Naive thymus-derived CD4-positive, alpha-beta T cell (primary cell): Measurements from ENCODE around the gene GPRASP1. TPM values are rescaled to one million over a fixed set of nuclear protein-coding genes. Genes with fewer than 3 reads are reported as not detected.

Experiments
- ATAC-seq: fragments of 150-1000 bp; cut with Tn5 transposase; 2 replicates; pipeline ENCODE4 v1.10.0; 2021; ENCODE audit warnings: mild to moderate bottlenecking, moderate library complexity
- CTCF ChIA-PET: fragments of 350-600 bp; sonication (Branson Sonifier 250); formaldehyde crosslinking; loops from one replicate; lab custom pipeline; 2021; ENCODE audit warnings: antibody characterized with exemption; lab: Charles Lee
- POLR2A ChIA-PET: fragments of 350-600 bp; sonication (Branson Sonifier 250); formaldehyde crosslinking; loops from one replicate; lab custom pipeline; 2021; ENCODE audit warnings: antibody characterized with exemption, inconsistent platforms; lab: Charles Lee
- DNase-seq, 9 donors: peaks; one replicate each; pipeline versions ENCODE4 v3.0.0 to v3.0.0-alpha.2; 2020 to 2022; ENCODE audit warnings: mixed read lengths in 1 of 9
- H3K27ac ChIP-seq: one replicate; pipeline ENCODE4 v1.7.0; 2013; ENCODE audit warnings: mild to moderate bottlenecking, low read depth, low read length, moderate library complexity
- H3K27me3 ChIP-seq, 2 donors: one replicate each; pipeline ENCODE4 v1.7.0; 2013; ENCODE audit warnings: low read length in 2 of 2, mild to moderate bottlenecking in 2 of 2, moderate library complexity in 2 of 2; ENCODE audit not compliant: control insufficient read depth in 2 of 2, insufficient read depth in 2 of 2
- H3K36me3 ChIP-seq, 3 experiments: 1 replicate in 2 of 3; 2 replicates in 1 of 3; pipeline ENCODE4 v1.7.0; 2013; ENCODE audit warnings: low read length in 3 of 3, mild to moderate bottlenecking in 3 of 3, moderate library complexity in 1 of 3; ENCODE audit not compliant: insufficient read depth in 3 of 3, control insufficient read depth in 2 of 3
- H3K4me1 ChIP-seq, 2 donors: one replicate each; pipeline ENCODE4 v1.7.0; 2013; ENCODE audit warnings: low read length in 2 of 2, mild to moderate bottlenecking in 2 of 2, moderate library complexity in 1 of 2; ENCODE audit not compliant: control insufficient read depth in 2 of 2, insufficient read depth in 2 of 2
- H3K4me3 ChIP-seq: 2 replicates; pipeline ENCODE4 v1.7.0; 2013; ENCODE audit warnings: mild to moderate bottlenecking, low read length
- H3K9me3 ChIP-seq, 3 experiments: 1 replicate in 2 of 3; 2 replicates in 1 of 3; pipeline ENCODE4 v1.7.0; 2013; ENCODE audit warnings: low read length in 3 of 3; ENCODE audit not compliant: control insufficient read depth in 2 of 3
- H3K27ac Mint-ChIP-seq, 9 donors: one replicate each; pipeline ENCODE4 v1.8.0; 2020 to 2022; ENCODE audit warnings: mixed read lengths in 9 of 9, mild to moderate bottlenecking in 8 of 9, moderate library complexity in 5 of 9, inconsistent platforms in 2 of 9
- H3K27me3 Mint-ChIP-seq, 5 donors: one replicate each; pipeline ENCODE4 v1.8.0; 2021 to 2022; ENCODE audit warnings: mixed read lengths in 5 of 5, mild to moderate bottlenecking in 1 of 5
- H3K36me3 Mint-ChIP-seq, 5 donors: one replicate each; pipeline ENCODE4 v1.8.0; 2020 to 2022; ENCODE audit warnings: mixed read lengths in 5 of 5, mild to moderate bottlenecking in 3 of 5, inconsistent platforms in 1 of 5
- H3K4me1 Mint-ChIP-seq, 7 donors: one replicate each; pipeline ENCODE4 v1.8.0; 2020 to 2022; ENCODE audit warnings: mixed read lengths in 7 of 7, mild to moderate bottlenecking in 3 of 7, inconsistent platforms in 1 of 7
- H3K4me3 Mint-ChIP-seq, 10 donors: one replicate each; pipeline ENCODE4 v1.8.0; 2020 to 2022; ENCODE audit warnings: mild to moderate bottlenecking in 10 of 10, mixed read lengths in 10 of 10, moderate library complexity in 6 of 10, inconsistent platforms in 2 of 10
- H3K9me3 Mint-ChIP-seq, 11 donors: one replicate each; pipeline ENCODE4 v1.8.0; 2020 to 2022; ENCODE audit warnings: mixed read lengths in 11 of 11, mild to moderate bottlenecking in 4 of 11, inconsistent platforms in 1 of 11, moderate library complexity in 1 of 11
- intact Hi-C, 2 donors: fragments of 100-400 bp; cut with micrococcal nuclease; formaldehyde crosslinking; loops; one replicate each; pipeline ENCODE4 v1.15.1; 2023
- polyA plus RNA-seq, 2 donors: library from polyadenylated mRNA; unstranded; fragments of 300-500 nt; fragmentation: Illumina TruSeq; gene quantifications; one replicate each; pipeline ENCODE4 v1.2.3, GENCODE V29; 2021
- total RNA-seq, 6 experiments: library from RNA in 5 of 6; stranded (reverse) in 5 of 6; gene quantifications; 1 replicate in 5 of 6; 2 replicates in 1 of 6; pipeline ENCODE4 v1.2.3 and lab custom pipeline; 2021 to 2026

The GPRASP1 gene
- total RNA-seq (10 to 100 TPM in 4 of 5 experiments, under 1 TPM in 1; 0.77 to 76.7 (median 70.4) TPM), polyA plus RNA-seq (10 to 100 TPM in 1 of 2 donors, 1 to 10 TPM in 1; 9.6 to 22.4 TPM), total RNA-seq (lab: John Stamatoyannopoulos, UW) (265 reads per million, percentile 95 among the genes with 10 or more reads in this experiment)

DNA sequence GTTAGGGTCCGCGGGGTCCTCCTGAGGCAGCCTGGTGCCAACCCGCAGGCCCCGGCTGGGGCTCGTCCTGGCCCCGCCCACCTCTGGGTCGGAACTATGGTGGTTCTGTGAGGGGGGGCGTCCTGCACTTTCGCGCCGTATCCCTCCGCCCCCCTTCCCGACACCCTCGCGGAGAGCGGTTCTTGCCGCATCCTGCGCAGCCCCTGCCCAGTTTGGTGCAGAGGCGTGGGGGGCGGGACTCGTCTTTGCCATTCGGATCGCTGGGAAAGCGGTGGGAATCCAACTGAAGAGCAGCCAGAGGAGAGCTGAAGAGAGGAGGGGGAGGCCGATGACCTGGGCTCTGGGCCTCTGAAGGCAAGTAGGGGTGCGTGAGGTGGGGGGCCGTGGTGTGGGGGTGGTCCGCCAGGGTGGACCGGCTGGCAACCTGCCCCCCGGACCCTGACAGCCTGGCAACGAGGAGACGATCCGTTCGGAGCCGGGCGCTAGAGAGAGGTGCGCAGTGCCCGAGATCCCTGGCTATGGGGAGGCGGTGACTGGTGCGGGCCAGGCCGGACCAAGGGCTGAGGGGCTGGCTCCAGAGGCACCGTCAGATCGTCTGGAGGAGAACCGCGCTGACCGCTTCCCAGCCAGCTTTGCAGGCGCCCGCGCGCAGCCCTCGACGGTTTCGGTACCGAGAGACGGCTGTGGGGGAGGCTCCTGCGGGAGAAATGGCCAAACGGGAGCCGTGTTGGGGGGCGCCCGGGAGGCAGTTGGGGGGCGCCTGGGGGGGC is at the start of gene GPRASP1:
Gene GPRASP1, plus strand, starts transcription at position 242 of the 770 bp plus-strand sequence. CDS start 2,431 bp downstream, outside the sequence.
- Histone ChIP-seq H3K4me3 (peak within 1 kb of the TSS; percentile 83), H3K27me3 (no peaks in the 10 kb centered on the region), H3K36me3 (peaks cover 0 to 18% (median 0%) of the 10 kb centered on the region in 3 experiments), H3K9me3 (no peaks in the 10 kb centered on the region), H3K27ac (peak within 1 kb of the TSS; percentile 88), H3K4me1 (peaks cover 4 to 5% of the 10 kb centered on the region in 2 donors)
- peaks cover 0 to 5% (median 0%) of the 10 kb centered on the region in 11 donors for H3K9me3 Mint-ChIP-seq
- H3K27ac Mint-ChIP-seq = peak within 1 kb of the TSS; percentile 71 to 99 (median 98)
- H3K27me3 Mint-ChIP-seq = peaks cover 0 to 9% (median 0%) of the 10 kb centered on the region in 5 donors
- H3K36me3 Mint-ChIP-seq = peaks cover 1 to 24% (median 17%) of the 10 kb centered on the region in 5 donors
- peaks cover 13 to 44% (median 32%) of the 10 kb centered on the region in 7 donors for H3K4me1 Mint-ChIP-seq
- peak; percentile 81 for ATAC-seq
- DNase-seq = peak; percentile 22 to 82 (median 72)
- H3K4me3 Mint-ChIP-seq = peak within 1 kb of the TSS; percentile 87 to 100 (median 96)
- intact Hi-C loops = loop anchor here (1.0 to 10.0 kb wide), 9 partner anchors 8 to 1727 kb away; partner anchors contain the start of genes ARMCX5 (in 2 of the 2), BEX5 (in 1 of the 2), GLA (in 1 of the 2) and GPRASP2 (in 1 of the 2)
- ChIA-PET CTCF (interaction anchor here (0.6 kb wide), 1 partner anchor 46 kb away, joined by 4 read pairs; no protein-coding TSS in a partner anchor), POLR2A (interaction anchor here (0.7 to 2.6 kb wide), 3 partner anchors 8 to 720 kb away, joined by 3 to 22 read pairs (median 3); partner anchors contain the start of genes ARMCX5 and ZMAT1)

DNA sequence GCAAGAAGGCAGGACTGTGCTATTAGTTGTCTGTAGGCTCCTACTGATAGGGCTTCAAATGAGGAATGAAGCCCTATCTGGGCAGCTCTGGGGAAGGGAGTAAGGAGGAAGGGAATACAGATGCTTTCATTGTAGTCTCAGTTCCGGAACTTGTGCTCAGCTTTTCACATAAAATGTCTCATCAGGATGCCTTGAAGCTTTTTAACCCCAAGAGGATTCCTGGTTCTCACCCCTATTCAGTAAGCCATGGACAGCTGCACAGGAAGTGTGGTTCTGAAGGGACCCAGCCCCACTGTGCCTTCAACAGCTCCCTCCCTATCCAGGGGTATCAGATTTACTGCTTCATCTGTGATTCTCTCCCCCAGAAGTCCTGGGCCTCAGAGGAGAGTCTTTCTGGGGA is 47.0 kb upstream of the GPRASP1 start:
- H3K9me3 ChIP-seq = no peaks in the 10 kb centered on the region
- ChIA-PET POLR2A (no interaction called here), CTCF (no interaction called here)
- peaks cover 0 to 3% of the 10 kb centered on the region in 2 donors for H3K4me1 ChIP-seq
- no peaks in the 10 kb centered on the region for H3K27me3 ChIP-seq
- Mint-ChIP-seq H3K27ac (peak overlapping the region in 3 of 9 donors; percentile 5 to 59 (median 56)), H3K9me3 (peaks cover 0 to 5% (median 0%) of the 10 kb centered on the region in 11 donors), H3K4me3 (no peak overlapping the region), H3K27me3 (no peaks in the 10 kb centered on the region), H3K4me1 (peaks cover 15 to 82% (median 49%) of the 10 kb centered on the region in 7 donors), H3K36me3 (peaks cover 0 to 37% (median 15%) of the 10 kb centered on the region in 5 donors)
- no peak for ATAC-seq
- no peak overlapping the region for H3K4me3 ChIP-seq
- no peak overlapping the region for H3K27ac ChIP-seq
- H3K36me3 ChIP-seq = peaks cover 0 to 5% (median 0%) of the 10 kb centered on the region in 3 experiments
- intact Hi-C loops = loop anchor here in 1 of 2 donors (5.0 kb wide), 1 partner anchor 447 kb away; the partner anchor contains the start of gene BEX5
- DNase-seq = no peak

DNA sequence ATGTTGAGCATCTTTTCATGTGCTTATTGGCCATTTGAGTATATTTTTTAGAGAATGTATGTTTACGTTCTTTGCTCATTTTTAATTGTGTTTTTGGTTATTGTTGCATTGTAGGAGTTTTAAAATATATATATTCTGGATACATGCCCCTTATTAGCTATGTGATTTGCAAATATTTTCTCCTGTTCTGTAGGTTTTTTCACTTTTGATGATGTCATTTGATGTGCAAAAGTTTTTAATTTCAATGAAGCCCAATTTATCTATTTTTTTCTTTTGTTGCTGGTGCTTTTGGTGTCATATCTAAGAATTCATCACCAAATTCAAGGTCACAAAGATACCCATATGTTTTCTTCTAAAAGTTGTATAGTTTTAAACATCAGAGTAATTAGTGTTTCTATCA is 45.2 kb upstream of the GPRASP1 start:
- no peaks in the 10 kb centered on the region for H3K27me3 ChIP-seq
- no peak overlapping the region for H3K4me3 ChIP-seq
- Mint-ChIP-seq H3K27me3 (no peaks in the 10 kb centered on the region), H3K27ac (no peak overlapping the region), H3K9me3 (peaks cover 0 to 5% (median 0%) of the 10 kb centered on the region in 11 donors), H3K36me3 (peaks cover 4 to 45% (median 25%) of the 10 kb centered on the region in 5 donors), H3K4me3 (no peak overlapping the region), H3K4me1 (peaks cover under 1 to 79% (median 38%) of the 10 kb centered on the region in 7 donors)
- peaks cover 0 to 5% (median 0%) of the 10 kb centered on the region in 3 experiments for H3K36me3 ChIP-seq
- ChIA-PET CTCF (no interaction called here), POLR2A (no interaction called here)
- ATAC-seq (no peak), DNase-seq (no peak)
- peaks cover 0 to 3% of the 10 kb centered on the region in 2 donors for H3K4me1 ChIP-seq
- H3K9me3 ChIP-seq = no peaks in the 10 kb centered on the region
- intact Hi-C loops = no loop called here
- H3K27ac ChIP-seq = no peak overlapping the region

DNA sequence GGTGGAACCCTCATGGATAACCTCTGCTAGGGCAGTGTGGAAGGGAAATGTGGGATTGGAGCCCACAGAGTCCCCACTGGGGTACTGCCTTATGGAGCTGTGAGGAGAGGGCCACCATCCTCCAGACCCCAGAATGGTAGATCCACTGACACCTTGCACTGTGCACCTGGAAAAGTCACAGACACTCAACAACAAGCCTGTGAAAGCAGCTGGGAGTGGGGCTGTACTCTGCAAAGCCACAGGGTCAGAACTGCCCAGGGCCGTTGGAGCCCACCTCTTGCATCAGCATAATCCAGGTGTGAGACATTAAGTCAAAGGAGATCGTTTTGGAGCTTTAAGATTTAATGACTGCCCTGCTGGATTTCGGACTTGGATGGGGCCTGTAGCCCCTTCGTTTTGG is 40.4 kb upstream of the GPRASP1 start:
- ATAC-seq = no peak

DNA sequence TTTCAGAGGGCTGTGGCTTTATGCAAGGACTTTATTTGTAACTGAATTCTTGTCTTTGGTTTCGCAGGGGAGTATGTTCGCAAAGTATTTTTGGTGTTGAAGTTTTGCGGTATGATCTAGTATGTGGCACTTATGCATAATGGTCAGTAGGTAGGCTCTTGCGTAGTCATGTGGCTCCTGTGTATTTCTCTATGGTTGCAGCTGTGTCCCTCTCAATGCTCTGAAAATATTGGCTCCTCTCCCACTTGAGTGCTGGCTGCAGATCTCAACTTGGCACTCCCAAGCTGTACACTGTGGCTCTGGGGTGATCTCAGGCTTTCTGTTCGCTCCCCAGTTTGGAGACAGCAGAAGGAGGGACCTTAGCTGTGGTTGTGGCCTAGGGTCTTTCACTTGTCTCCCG is 27.2 kb upstream of the GPRASP1 start:
- Mint-ChIP-seq H3K4me1 (peaks cover 8 to 28% (median 14%) of the 10 kb centered on the region in 7 donors), H3K4me3 (peak overlapping the region in 2 of 10 donors; percentile 8 to 15), H3K27me3 (no peaks in the 10 kb centered on the region), H3K9me3 (peaks cover 0 to 34% (median 11%) of the 10 kb centered on the region in 11 donors), H3K27ac (peak overlapping the region in 1 of 9 donors; percentile 49), H3K36me3 (peaks cover 8 to 53% (median 37%) of the 10 kb centered on the region in 5 donors)
- Histone ChIP-seq H3K36me3 (no peaks in the 10 kb centered on the region), H3K4me3 (no peak overlapping the region), H3K27me3 (no peaks in the 10 kb centered on the region), H3K9me3 (peaks cover 0 to 5% (median 0%) of the 10 kb centered on the region in 3 experiments), H3K27ac (no peak overlapping the region), H3K4me1 (no peaks in the 10 kb centered on the region)
- ChIA-PET POLR2A (interaction anchor here (0.6 to 0.8 kb wide), 2 partner anchors 20 to 55 kb away, joined by 3 read pairs; no protein-coding TSS in a partner anchor), CTCF (no interaction called here)
- intact Hi-C loops = no loop called here
- DNase-seq = no peak
- no peak for ATAC-seq

More for the DNA sequence above, 40.4 kb upstream of the GPRASP1 start:
- no peak overlapping the region for H3K4me3 Mint-ChIP-seq
- Histone ChIP-seq H3K36me3 (no peaks in the 10 kb centered on the region), H3K4me3 (no peak overlapping the region), H3K9me3 (no peaks in the 10 kb centered on the region), H3K27ac (no peak overlapping the region), H3K4me1 (no peaks in the 10 kb centered on the region), H3K27me3 (no peaks in the 10 kb centered on the region)
- H3K27ac Mint-ChIP-seq = no peak overlapping the region
- no peaks in the 10 kb centered on the region for H3K27me3 Mint-ChIP-seq
- ChIA-PET POLR2A (no interaction called here), CTCF (no interaction called here)
- H3K9me3 Mint-ChIP-seq = peaks cover 0 to 9% (median 0%) of the 10 kb centered on the region in 11 donors
- peaks cover 0 to 62% (median 33%) of the 10 kb centered on the region in 7 donors for H3K4me1 Mint-ChIP-seq
- intact Hi-C loops = no loop called here
- peaks cover 14 to 66% (median 47%) of the 10 kb centered on the region in 5 donors for H3K36me3 Mint-ChIP-seq
- no peak for DNase-seq

- Histone ChIP-seq H3K27ac (no peak overlapping the region), H3K36me3 (no peaks in the 10 kb centered on the region), H3K4me3 (no peak overlapping the region), H3K4me1 (no peaks in the 10 kb centered on the region), H3K27me3 (no peaks in the 10 kb centered on the region), H3K9me3 (no peaks in the 10 kb centered on the region)
- DNase-seq (no peak), ATAC-seq (no peak)
- no peaks in the 10 kb centered on the region for H3K27me3 Mint-ChIP-seq
- peaks cover 0 to 8% (median 0%) of the 10 kb centered on the region in 11 donors for H3K9me3 Mint-ChIP-seq
- ChIA-PET CTCF (no interaction called here), POLR2A (no interaction called here)
- intact Hi-C loops = no loop called here
- H3K27ac Mint-ChIP-seq = no peak overlapping the region
- H3K4me3 Mint-ChIP-seq = no peak overlapping the region
- peaks cover 0 to 27% (median 9%) of the 10 kb centered on the region in 5 donors for H3K36me3 Mint-ChIP-seq
- H3K4me1 Mint-ChIP-seq = peaks cover 8 to 18% (median 14%) of the 10 kb centered on the region in 7 donors
Observed at GRCh38 chrX:102627640-102628039, 23.6 kb upstream of the GPRASP1 start.
